Measurements from ENCODE around the gene PPFIBP2. TPM values are rescaled to one million over a fixed set of nuclear protein-coding genes. Genes with fewer than 3 reads are reported as not detected.
A peak's percentile ranks its signal among the peaks of the same experiment; 100 is the strongest.

PPFIBP2 gene
- total RNA-seq, 4 donors from 2014 or later, result 7.5 to 12.5 (median 10.0) TPM

DNA sequence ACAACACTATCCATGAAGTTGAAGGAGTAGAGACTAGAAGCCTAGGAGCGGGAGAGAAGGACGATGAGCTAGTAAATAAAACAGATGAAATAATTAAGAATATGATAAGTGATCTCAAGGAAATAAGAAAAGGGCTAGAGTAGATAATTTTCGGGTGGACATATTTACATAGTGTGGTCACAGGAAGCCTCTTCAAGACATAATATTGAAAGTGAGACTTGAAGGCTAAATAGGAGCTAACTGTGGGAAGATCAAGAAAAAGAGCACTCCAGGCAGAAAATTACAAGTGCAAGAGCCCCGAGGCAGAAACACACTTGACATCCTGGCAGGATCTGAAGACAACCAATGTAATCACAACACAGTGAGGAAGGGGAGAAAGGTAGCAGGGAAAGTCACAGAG lies 11.9 kb upstream of the PPFIBP2 start:
- WGBS, result 91% methylated on average over 4 of the region's 4 CpGs
- TF ChIP-seq POLR2AphosphoS5 (IDR thresholded peaks at IDR 0.05) (no peak), EP300 (IDR thresholded peaks at IDR 0.05) (no peak), CTCF (IDR thresholded peaks at IDR 0.05) (no peak), POLR2A (IDR thresholded peaks at IDR 0.05; ENCODE audit: low read depth) (no peak)
- H3K4me1 ChIP-seq, result no peaks in the 10 kb centered on the region
- intact Hi-C loops (cut with DNase I), result no loop called here
- no peaks in the 10 kb centered on the region for H3K36me3 ChIP-seq
- no peak overlapping the region for H3K27ac ChIP-seq (replicated peaks in 1 of 4)
- H3K9me3 ChIP-seq, result no peaks in the 10 kb centered on the region
- no peaks in the 10 kb centered on the region for H3K27me3 ChIP-seq
- H3K4me3 ChIP-seq, result no peak overlapping the region
- no peak for DNase-seq (ENCODE audit: extremely low spot score)

DNA sequence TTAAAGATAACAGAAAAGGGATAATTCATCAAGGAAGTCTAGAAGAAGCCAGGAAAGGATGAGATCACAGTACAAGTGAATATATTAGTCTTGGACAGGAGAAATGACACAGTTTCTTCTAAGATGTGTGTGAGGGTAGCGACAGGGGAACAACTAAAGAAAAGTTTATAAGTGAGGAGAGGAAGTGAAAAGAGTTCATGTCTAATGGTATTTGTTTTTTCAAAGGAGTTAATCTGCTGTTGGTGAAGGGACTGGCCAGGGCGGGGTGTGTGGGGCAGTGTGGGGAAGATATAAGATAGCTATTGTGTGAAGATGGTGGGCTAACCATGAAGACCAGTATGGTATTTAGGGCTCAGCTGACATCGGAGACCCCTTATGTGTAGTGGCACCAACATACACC lies 7.6 kb upstream of the PPFIBP2 start:
- WGBS, result 95% methylated on average over 3 of the region's 3 CpGs
- Histone ChIP-seq H3K4me3 (no peak overlapping the region), H3K9me3 (no peaks in the 10 kb centered on the region), H3K27ac (replicated peaks in 1 of 4) (no peak overlapping the region), H3K36me3 (no peaks in the 10 kb centered on the region), H3K4me1 (peaks cover 2 to 4% (median 3%) of the 10 kb centered on the region in 4 donors), H3K27me3 (no peaks in the 10 kb centered on the region)
- no peak for DNase-seq (ENCODE audit: extremely low spot score)
- no peak for TF ChIP-seq CTCF (IDR thresholded peaks at IDR 0.05)
- intact Hi-C loops (cut with DNase I), result no loop called here

DNA sequence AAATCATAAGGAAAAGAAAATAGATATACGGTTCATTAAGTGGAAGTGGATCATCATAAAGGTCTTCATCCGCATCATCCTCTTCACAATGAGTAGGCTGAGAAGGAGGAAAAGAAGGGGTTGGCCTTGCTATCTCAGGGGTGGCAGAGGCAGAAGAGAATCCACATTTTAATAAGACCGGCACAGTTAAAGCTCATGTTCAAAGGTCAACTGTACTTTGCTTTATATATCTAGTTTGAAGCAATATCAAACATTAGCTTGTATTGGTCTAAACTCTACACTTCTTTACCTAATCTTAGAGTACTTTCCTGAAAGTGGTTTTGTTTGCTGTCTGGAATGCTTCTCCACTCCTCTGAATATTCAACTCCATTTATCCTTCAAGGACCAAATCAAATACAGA lies 5.7 kb upstream of the PPFIBP2 start:
- intact Hi-C loops (cut with DNase I), result no loop called here
- 93% methylated on average over 3 of the region's 3 CpGs for WGBS
- H3K4me3 ChIP-seq, result no peak overlapping the region
- H3K9me3 ChIP-seq, result no peaks in the 10 kb centered on the region
- H3K4me1 ChIP-seq, result peaks cover 16 to 21% (median 20%) of the 10 kb centered on the region in 4 donors
- no peaks in the 10 kb centered on the region for H3K27me3 ChIP-seq
- DNase-seq (ENCODE audit: extremely low spot score), result no peak
- H3K27ac ChIP-seq (replicated peaks in 1 of 4), result no peak overlapping the region
- no peak for TF ChIP-seq POLR2A (IDR thresholded peaks at IDR 0.05; ENCODE audit: low read depth)
- TF ChIP-seq POLR2AphosphoS5 (IDR thresholded peaks at IDR 0.05), result no peak
- no peak for TF ChIP-seq CTCF (IDR thresholded peaks at IDR 0.05)
- TF ChIP-seq EP300 (IDR thresholded peaks at IDR 0.05), result no peak
- H3K36me3 ChIP-seq, result no peaks in the 10 kb centered on the region

- DNase-seq (ENCODE audit: extremely low spot score), result no peak
- H3K27ac ChIP-seq (replicated peaks in 1 of 4), result no peak overlapping the region
- no peaks in the 10 kb centered on the region for H3K27me3 ChIP-seq
- H3K4me3 ChIP-seq, result no peak overlapping the region
- H3K36me3 ChIP-seq, result no peaks in the 10 kb centered on the region
- TF ChIP-seq POLR2A (IDR thresholded peaks at IDR 0.05; ENCODE audit: low read depth), result no peak
- no peak for TF ChIP-seq EP300 (IDR thresholded peaks at IDR 0.05)
- no peak for TF ChIP-seq POLR2AphosphoS5 (IDR thresholded peaks at IDR 0.05)
- no peak for TF ChIP-seq CTCF (IDR thresholded peaks at IDR 0.05)
- 89% methylated on average over 2 of the region's 2 CpGs for WGBS
- H3K9me3 ChIP-seq, result no peaks in the 10 kb centered on the region
- H3K4me1 ChIP-seq, result peaks cover 26 to 33% (median 28%) of the 10 kb centered on the region in 4 donors
- intact Hi-C loops (cut with DNase I), result no loop called here
These were observed 3.8 kb upstream of the PPFIBP2 start for GRCh38 chr11:7509966-7510365.

DNA sequence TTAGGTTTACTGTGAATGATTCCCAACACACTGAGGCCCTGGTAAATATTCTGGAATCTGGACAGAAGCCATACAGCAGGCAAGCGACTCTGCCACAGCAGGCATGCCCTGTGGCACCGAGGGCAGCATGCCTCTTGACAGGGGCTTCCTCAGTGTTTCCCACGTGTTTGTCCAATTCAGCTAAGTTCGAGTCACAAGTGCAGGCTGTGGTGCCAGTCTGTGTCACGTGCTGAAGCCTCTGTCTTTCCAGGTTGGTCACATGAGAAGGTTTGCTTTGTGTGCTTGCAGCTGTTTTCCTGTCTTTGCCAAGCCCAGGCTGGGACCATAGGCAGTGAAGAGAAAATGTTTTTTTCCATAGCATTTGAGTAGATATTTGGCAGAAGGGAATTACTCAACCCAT lies 2.4 kb upstream of the PPFIBP2 start:
- Histone ChIP-seq H3K27ac (replicated peaks in 1 of 4) (peak overlapping the region in 3 of 4 donors; percentile 77 to 87 (median 85)), H3K4me1 (peaks cover 26 to 35% (median 31%) of the 10 kb centered on the region in 4 donors), H3K4me3 (no peak overlapping the region), H3K27me3 (no peaks in the 10 kb centered on the region), H3K9me3 (no peaks in the 10 kb centered on the region), H3K36me3 (no peaks in the 10 kb centered on the region)
- WGBS, result 85% methylated on average over 5 of the region's 5 CpGs
- DNase-seq (ENCODE audit: extremely low spot score), result no peak
- intact Hi-C loops (cut with DNase I), result no loop called here
- TF ChIP-seq EP300 (IDR thresholded peaks at IDR 0.05) (no peak), POLR2A (IDR thresholded peaks at IDR 0.05; ENCODE audit: low read depth) (no peak), POLR2AphosphoS5 (IDR thresholded peaks at IDR 0.05) (peak in 1 of 2 donors; percentile 67)

Measured in esophagus muscularis mucosa (tissue), 4 donors.